Measurements from ENCODE around the gene ASCC2. TPM values are rescaled to one million over a fixed set of nuclear protein-coding genes. Genes with fewer than 3 reads are reported as not detected.
"Not testable (repeated sequence)": the region's sequence is repeated elsewhere in the genome, so short reads cannot be mapped to it uniquely, and the experiment has no call there.

ASCC2 gene
- total RNA-seq, 4 donors from 2014 or later, result 26.4 to 45.2 (median 35.6) TPM

DNA sequence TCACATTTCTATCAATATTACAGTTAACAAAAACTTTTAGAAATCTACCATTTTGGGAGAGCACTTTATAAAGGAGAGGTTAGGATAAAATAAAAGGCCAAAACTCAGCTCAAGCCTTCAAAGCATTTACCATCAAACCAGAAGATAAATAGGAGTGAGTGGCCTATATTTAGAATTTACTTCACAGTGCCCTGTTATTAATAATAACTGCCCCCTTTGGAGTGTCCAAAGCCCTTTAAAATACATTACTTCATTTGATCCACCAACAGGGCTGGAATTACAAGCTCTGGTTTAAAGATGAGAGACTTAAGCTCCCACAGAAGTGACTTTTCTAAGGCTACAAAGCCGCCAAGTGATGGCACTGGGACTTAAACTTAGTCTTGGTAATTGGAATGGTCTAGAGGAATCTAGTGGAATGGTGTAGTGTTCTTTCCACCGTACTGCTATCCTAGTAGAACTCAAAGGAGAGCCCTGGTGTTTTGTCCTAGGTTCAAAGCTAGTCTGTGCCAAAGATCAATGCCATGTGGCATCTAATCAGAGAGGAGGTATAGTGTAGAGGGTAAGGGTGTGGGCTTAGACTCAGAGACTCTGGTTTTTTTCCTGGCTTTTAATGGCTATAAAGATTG lies 23.7 kb upstream of the ASCC2 start:
- H3K4me1 ChIP-seq, result peaks cover 14 to 18% of the 10 kb centered on the region in 2 donors
- no peak for DNase-seq
- no peaks in the 10 kb centered on the region for H3K27me3 ChIP-seq
- in situ Hi-C loops (cut with MboI; ENCODE audit: low sequenced_read_pairs in 4 of 4) (loop anchor here in 1 of 4 donors (10.0 kb wide), 1 partner anchor 143 kb away; no protein-coding TSS in a partner anchor), intact Hi-C loops (cut with DNase I; ENCODE audit: low total_unique reads) (no loop called here)
- no peaks in the 10 kb centered on the region for H3K9me3 ChIP-seq
- no peaks in the 10 kb centered on the region for H3K36me3 ChIP-seq
- no peak for ATAC-seq
- H3K4me3 ChIP-seq, result no peak overlapping the region
- peak overlapping the region; percentile 46 to 72 (median 57) for H3K27ac ChIP-seq
- TF ChIP-seq CTCF (IDR thresholded peaks at IDR 0.05 in 4 of 5, conservative IDR thresholded peaks at IDR 0.05 in 1 of 5) (no peak), POLR2A (IDR thresholded peaks at IDR 0.05) (no peak)

- intact Hi-C loops (cut with DNase I; ENCODE audit: low total_unique reads) (no loop called here), in situ Hi-C loops (cut with MboI; ENCODE audit: low sequenced_read_pairs in 4 of 4) (loop anchor here in 1 of 4 donors (10.0 kb wide), 1 partner anchor 145 kb away; no protein-coding TSS in a partner anchor)
- Histone ChIP-seq H3K27me3 (no peaks in the 10 kb centered on the region), H3K27ac (peak overlapping the region in 2 of 4 donors; percentile 52 to 72), H3K4me1 (peaks cover 22 to 29% of the 10 kb centered on the region in 2 donors), H3K4me3 (no peak overlapping the region), H3K36me3 (no peaks in the 10 kb centered on the region), H3K9me3 (no peaks in the 10 kb centered on the region)
- DNase-seq (no peak), ATAC-seq (no peak)
- TF ChIP-seq POLR2A (IDR thresholded peaks at IDR 0.05) (no peak), CTCF (IDR thresholded peaks at IDR 0.05 in 4 of 5, conservative IDR thresholded peaks at IDR 0.05 in 1 of 5) (no peak)
Measured at GRCh38 chr22:29860006-29860766, 22.1 kb upstream of the ASCC2 start.

DNA sequence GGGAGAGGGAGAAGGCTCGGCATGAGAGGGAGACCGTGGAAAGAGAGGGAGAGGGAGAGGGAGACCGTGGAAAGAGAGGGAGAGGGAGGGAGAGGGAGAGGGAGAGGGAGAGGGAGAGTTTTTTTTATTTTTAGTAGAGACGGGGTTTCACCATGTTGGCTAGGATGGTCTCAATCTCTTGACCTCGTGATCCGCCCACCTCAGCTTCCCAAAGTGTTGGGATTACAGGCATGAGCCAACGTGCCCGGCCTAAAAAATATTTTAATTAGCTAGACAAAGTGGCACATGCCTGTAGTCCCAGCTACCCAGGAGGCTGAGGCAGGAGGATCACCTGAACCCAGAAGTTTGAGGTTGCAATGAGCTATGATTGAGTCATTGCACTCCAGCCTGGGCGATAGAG lies 21.0 kb upstream of the ASCC2 start:
- H3K27me3 ChIP-seq; H3K27ac ChIP-seq; H3K36me3 ChIP-seq; ATAC-seq; H3K4me3 ChIP-seq; H3K9me3 ChIP-seq; in situ Hi-C loops (cut with MboI; ENCODE audit: low sequenced_read_pairs in 4 of 4); DNase-seq: not testable (repeated sequence)
- H3K4me1 ChIP-seq, result peaks cover 22 to 29% of the 10 kb centered on the region in 2 donors
- intact Hi-C loops (cut with DNase I; ENCODE audit: low total_unique reads), result loop anchor here (5.0 kb wide), 1 partner anchor 133 kb away; no protein-coding TSS in a partner anchor

DNA sequence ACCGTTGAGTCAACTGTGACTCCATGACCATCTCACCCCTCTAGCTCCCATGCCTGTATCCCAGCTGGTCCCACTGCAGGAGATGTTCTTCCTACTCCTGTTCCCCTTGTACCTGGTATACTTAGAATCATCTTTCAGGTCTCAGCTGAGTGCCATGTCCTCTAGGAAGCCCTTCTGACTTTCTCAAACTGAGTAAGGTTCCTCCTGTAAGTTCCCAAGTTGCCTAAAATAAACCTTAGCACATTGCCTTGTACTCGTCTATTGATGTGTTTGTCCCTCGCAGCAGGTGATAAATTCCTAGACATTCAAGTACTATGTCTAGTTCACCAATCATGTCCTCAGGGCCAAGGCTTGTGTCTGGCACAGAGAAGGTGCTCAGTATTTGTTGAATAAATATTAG lies 18.4 kb upstream of the ASCC2 start:
- ATAC-seq (peak; percentile 82 to 97), DNase-seq (peak; percentile 13 to 16)
- in situ Hi-C loops (cut with MboI; ENCODE audit: low sequenced_read_pairs in 4 of 4) (no loop called here), intact Hi-C loops (cut with DNase I; ENCODE audit: low total_unique reads) (loop anchor here (5.0 kb wide), 1 partner anchor 136 kb away; no protein-coding TSS in a partner anchor)
- no peaks in the 10 kb centered on the region for H3K36me3 ChIP-seq
- H3K27me3 ChIP-seq, result no peaks in the 10 kb centered on the region
- no peak for TF ChIP-seq CTCF (IDR thresholded peaks at IDR 0.05 in 4 of 5, conservative IDR thresholded peaks at IDR 0.05 in 1 of 5)
- no peak for TF ChIP-seq POLR2A (IDR thresholded peaks at IDR 0.05)
- H3K4me3 ChIP-seq, result no peak overlapping the region
- peak overlapping the region; percentile 65 to 80 (median 78) for H3K27ac ChIP-seq
- H3K9me3 ChIP-seq, result no peaks in the 10 kb centered on the region
- H3K4me1 ChIP-seq, result peaks cover 14 to 22% of the 10 kb centered on the region in 2 donors

DNA sequence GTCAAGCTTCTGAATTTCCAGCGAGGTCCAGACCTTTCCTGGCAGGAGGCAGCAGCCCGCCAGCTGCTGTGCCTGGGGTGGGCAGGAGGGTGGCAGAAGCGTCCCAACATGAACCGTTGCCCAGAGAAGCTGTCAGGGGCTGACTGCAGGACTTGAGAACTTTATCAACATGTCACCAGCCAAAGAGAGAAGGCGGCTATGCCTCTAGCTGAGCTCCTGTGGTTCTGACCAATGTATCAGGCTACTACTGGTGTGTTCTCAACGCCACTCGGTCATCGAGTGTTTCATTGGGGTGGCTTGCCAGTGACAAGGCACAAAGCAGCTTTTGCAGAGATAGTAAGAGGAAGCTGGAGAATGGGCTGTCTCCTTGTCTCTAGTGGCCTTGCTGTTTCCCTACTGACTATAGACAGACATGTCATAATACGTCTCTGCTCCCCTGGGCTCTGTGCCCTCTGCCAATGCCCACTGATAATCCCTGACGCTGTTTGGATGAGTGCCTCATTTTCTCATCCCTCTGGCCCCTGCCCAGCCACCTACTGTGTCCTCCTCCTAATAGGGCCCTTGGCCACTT lies 17.6 kb upstream of the ASCC2 start:
- in situ Hi-C loops (cut with MboI; ENCODE audit: low sequenced_read_pairs in 4 of 4), result no loop called here

More for the DNA sequence above, 17.6 kb upstream of the ASCC2 start:
- Histone ChIP-seq H3K4me3 (no peak overlapping the region), H3K36me3 (no peaks in the 10 kb centered on the region), H3K9me3 (no peaks in the 10 kb centered on the region), H3K27ac (peak overlapping the region; percentile 65 to 80 (median 78)), H3K27me3 (no peaks in the 10 kb centered on the region), H3K4me1 (peaks cover 8 to 16% of the 10 kb centered on the region in 2 donors)
- intact Hi-C loops (cut with DNase I; ENCODE audit: low total_unique reads), result loop anchor here (1.0 to 5.0 kb wide), 2 partner anchors 137 to 150 kb away; no protein-coding TSS in a partner anchor
- peak in 1 of 2 donors; percentile 75 for DNase-seq
- peak; percentile 54 to 85 for ATAC-seq
- TF ChIP-seq CTCF (IDR thresholded peaks at IDR 0.05 in 4 of 5, conservative IDR thresholded peaks at IDR 0.05 in 1 of 5) (peak; percentile 11 to 54 (median 27)), POLR2A (IDR thresholded peaks at IDR 0.05) (no peak)

All from gastrocnemius medialis (tissue), 4 donors.